ENCODE measurements around the gene TSPAN14.

Gene TSPAN14

DNA sequence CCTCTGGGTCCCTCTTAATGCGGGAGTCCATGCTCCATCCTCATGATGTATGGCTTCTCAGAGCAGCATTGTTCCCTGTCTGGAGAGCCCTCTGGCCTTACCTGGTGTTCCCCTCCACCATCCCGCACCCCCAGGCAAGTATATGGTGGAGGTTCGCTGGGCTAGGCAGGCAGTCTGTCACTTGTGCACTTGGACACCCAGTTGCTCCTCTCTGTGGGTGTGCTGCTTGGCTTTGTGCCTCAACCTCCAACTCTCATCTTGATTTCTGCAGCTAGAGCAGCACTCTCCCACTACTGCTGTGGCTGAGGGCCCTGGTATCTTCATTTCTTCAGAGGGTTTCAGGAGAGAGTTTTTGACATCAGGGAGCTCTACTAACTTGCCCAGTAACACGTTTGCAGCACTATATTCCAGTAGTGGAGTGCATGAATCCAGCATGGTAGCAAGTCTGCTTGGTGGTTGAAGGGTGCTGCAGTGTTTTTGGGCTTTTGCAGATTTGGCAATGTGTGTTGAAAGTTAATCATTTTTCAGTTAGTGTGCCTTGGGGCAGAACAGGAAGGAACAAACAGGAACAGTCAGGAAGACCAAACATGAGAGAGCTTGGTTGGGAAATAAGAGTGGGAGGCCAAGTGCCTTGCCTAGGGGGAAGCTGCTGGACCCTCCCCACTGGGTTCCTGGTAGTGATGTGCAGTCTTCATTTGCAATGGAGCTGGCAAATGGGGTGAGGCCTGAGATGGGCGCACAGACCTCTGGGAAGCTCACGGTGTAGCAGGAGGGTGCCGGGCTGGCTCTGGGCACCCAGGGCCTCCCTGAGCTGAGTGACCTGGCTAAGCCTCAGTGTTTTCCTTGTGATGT lies 37.4 kb downstream of the TSPAN14 start:
- DNase-seq: no peak

DNA sequence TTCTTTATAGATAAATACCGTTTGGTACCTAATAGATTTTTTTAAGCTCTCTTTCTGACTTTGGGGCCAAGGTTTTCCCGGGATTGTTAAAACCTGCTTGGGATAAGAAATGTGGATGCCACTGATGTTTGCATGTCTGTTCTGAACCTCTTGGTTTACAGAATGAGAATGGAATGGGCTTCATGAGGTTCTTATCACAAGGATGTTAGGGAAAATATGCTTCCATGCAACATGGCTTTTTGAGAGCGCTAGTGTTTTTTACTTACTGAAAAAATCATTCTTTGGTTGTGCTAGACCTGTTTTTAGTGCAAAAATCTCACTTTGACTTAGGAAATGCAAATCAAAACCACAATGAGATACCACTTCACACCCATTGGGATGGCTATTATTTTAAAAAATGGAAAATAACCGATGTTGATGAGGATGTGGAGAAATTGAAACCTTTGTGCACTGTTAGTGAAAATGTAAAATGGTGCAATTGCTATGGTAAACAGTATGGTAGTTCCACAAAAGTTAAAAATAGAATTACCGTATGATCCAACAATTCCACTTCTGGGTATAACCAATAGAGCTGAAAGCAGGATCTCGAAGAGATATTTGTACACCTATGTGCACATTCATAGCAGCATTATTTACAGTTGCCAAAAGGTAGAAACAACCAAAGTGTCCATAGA lies 38.9 kb downstream of the TSPAN14 start:
- DNase-seq: no peak

DNA sequence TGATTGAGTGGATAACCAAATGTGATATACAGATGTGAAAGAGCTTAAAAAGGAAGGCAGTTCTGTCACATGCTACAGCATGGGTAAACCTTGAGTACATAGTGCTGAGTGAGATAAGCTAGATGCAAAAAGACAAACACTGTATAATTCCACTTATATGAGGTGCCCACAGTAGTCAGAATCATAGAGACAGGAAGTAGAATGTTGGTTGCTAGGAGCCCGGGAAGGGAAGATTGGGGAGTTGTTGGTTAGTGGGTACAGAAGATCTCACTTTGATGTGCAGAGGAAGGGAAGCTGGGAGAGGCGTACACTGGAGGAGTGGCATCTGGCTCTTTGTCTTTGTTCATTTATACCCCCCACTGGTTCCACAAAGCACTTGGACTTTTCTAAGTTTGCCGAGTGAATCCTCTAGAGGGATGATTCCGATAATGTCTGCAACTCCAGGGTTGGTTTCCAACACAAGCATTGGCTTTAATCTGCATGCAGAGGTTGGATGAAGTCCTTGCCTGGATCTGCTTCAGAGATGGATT lies 39.5 kb downstream of the TSPAN14 start:
- peak; percentile 71 for DNase-seq

DNA sequence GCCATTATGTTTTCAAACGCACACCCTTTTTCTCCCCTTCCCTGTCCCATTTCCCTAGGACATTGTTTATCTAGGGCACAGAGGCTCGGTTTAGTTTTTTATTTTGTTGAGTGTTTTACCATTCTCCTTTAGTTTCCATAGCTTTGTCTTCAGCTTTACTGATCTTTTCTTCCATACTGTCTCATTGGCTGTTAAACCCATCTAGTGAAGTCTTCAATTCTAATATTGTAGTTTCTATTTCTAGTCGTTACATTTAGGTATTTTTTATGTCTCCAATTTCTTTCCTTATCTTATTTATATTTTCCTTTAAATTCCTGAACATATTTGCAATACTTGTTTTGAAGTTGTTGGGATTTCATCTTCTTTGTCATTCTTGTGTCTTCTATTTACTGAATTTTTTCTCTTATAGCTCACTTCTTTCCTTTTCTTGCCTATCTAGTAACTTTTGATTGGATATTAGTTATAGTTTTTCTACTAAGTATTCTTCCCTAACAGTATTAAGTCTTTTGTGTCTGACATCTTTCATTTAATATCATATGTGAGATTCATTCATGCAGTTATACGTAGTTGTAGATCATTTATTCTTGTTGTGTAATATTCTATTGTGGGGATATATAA lies 42.6 kb downstream of the TSPAN14 start:
- no peak for DNase-seq

DNA sequence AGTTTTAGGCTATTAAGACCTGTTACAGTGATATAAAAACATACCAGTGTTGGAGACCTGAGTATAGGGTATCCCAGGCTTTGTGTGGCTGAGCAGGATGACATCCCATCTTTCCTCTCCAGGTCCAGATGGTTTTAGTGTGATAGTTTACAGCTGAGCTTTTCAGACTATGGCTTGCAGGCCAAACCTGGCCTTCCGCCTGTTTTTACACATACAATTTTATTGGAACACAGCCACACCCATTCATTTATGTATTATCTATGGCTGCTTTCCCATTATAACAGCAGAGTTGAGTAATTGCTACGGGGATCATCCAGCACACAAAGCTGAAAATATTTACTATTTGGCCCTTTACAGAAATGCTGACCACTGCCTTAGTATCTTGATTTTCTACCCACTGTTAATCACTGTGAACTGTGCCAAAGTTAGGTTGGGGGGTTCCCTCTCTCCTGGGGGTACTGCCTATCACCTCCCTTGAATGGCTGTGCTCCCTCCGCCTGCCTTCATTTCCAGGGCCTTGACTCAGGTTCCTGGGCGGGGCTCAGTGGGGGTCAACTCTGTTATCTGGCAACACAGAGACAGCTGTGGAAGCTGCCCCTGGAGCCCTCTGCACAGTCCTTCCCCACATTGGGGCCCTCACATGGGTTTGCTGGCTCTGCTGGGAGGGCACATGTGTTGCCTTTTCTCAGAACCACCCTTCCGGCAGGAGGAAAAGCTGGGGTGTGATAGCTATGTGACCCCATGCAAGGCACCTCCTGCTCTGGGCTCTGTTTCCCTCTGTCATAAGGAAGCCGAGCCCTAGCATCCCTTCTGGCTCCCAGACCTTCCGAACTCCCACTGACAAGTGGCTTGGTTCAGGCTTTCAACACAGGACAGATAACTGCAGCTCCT lies 43.3 kb downstream of the TSPAN14 start:
- DNase-seq: peak; percentile 98

DNA sequence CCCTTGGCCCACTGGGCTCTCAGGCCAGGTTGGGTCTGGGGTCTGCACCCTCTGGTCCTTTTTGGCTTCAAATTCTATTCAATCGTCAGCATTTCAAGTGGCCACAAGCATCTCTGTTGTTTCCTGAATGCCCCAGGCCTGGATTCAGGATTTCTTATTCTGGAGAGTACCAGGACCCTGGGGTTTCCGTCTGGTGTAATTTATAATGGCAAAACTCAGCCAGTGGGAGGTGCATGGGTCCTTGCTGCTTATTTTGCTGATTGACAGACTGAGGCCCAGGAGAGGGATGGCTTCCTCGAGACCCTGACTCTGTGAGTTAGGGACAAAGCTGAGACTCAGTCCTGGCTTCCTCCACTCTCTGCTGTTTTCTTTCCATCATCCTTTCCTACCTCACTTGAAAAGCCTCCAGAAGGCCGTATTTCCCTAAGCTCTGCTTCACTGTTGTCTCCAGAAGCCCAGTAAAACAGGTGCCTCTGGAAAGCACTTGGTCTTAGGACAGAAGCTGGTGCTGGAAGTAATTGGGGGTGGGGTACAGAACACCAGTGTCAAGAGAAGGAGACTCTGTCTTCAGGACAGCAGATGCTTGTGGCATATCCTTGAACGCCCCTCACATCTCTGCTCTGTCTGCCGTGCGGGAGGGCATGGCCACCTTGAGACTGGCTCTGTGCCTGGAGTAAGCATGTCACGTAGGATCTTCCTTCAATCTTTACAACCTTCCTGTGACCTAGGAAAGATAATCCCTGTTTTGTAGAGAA lies 44.1 kb downstream of the TSPAN14 start:
- DNase-seq: no peak

DNA sequence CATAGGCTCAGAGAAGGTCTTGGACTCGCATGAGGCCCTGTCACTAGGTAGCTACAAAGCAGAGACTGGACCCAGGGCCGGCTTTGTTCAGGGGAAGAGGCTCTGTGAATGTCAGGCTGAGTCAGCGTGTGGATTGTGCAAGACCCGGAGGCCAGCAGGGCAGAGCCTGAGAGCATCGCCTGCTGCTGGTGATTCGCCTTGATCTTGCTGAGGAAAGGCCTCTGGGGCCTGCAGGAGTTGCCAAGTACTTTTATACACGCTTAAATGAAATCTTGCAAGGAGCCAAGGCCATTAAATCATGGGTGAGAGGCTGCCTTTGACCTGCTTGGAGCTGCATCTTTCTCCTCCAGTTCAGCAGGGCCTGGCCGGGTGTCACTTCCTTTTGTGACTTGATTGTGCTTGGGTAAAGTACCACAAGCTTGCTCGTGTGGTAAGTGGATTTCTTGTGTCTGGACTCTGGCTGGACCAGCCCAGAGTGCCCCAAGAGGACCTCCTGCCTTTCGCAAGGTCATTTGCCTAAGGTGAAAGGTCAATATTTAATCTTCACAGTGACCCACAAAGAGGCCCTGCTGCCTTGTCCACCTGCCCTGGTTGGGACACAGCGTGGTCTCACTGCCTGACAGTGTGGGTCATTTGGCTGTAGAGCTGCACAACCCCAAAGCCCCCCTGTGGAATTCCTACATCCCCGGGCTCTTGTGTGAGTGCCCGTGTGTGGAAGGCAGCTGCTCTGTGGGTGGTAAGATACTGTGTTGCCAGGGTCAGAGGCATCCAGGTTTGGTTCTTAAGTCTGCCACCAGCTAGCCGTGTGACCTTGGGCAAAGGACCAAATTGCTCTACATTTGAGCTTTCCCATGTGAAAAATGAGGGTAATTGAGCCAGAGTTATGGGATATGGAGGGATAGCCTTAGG lies 45.0 kb downstream of the TSPAN14 start:
- peak; percentile 89 for DNase-seq

DNA sequence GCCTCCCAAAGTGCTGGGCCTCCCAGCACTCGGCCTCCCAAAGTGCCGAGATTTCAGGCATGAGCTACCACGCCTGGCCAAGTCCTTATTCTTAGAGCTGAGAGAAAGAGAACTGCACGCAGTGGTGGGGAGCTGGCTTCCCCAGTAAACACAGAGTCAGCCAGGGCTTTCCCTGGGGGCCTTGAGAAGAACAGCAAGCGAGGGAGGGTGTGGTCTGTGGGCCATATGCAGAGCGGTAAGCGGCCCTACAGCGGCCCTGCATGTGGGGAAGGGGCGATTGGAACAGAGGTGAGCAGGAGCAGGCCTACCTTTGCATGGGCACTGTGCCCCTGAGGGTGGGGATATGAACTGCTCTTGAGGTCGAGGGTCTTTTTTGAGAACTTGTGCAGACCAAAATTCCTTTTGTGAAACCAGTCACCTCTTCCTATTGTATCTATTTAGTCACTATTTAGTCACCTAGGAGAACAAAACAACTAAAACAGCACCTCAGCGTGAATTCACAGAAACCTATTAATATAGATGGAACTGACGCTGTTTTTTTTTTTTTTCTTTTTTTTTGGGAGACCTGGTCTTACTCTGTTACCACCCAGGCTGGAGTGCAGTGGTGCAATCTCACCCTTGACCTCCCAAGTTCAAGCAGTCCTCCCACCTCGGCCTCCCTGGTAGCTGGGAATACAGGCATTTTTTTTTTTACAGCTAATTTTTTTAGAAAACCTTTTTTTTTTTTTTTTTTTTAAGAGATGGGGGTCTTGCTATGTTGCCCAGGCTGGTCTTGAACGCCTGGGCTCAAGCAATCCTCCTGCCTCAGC lies 46.7 kb downstream of the TSPAN14 start:
- DNase-seq: peak; percentile 51

DNA sequence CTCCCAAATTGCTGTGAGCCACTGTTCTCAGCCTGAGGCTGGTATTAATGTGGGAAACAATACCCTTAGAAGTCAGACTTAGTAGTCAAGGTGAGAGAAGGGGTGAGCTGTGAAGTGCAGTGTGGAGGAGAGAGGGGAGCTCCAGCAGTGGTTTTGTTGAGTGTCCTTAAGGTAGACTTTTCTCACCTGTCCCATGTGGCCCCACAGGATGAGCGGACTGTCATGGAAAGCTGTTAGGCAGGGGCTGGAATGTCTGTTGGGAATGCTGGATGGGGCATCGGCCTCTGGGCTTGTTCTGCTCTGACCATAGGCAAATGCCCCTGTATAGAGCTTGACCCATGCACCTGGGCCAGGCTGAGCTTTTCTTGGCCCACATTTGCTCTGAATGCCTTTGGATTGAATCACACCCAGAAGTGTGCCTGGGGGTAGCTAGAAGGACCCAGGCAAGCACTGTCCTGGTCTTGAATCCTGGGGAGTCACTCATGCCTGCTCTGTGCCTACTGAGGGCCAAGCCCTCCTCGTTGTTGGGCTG lies 47.3 kb downstream of the TSPAN14 start:
- DNase-seq: no peak

DNA sequence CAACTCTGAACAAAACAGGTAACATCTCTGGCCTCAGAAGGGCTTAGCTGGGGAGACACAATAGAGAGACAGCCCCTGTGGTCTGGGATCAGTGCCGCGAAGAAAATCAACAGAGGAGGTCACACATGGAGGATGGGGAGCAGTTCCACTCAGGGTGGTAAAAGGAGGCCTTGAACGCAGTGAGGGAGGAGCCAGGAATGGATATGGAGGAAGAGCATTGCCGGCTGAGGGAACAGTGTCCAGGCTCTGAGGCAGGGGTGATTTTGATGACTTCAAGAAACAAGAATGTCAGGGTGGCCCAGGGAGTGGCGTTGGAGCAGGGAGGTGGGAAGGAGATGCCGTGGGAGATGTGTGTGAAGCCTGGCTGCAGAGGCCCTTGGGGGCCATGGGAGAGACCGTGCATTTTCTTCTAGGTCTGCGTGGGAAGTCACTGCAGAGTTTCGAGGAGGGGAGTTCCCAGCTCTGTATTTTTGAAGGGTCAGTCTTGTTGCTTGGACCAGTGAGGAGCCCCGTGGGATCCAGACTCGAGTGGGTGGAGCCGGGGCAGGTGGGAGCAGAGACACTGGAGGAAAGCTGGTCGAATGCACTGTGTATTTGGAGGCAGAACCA lies 47.9 kb downstream of the TSPAN14 start:
- no peak for DNase-seq

DNA sequence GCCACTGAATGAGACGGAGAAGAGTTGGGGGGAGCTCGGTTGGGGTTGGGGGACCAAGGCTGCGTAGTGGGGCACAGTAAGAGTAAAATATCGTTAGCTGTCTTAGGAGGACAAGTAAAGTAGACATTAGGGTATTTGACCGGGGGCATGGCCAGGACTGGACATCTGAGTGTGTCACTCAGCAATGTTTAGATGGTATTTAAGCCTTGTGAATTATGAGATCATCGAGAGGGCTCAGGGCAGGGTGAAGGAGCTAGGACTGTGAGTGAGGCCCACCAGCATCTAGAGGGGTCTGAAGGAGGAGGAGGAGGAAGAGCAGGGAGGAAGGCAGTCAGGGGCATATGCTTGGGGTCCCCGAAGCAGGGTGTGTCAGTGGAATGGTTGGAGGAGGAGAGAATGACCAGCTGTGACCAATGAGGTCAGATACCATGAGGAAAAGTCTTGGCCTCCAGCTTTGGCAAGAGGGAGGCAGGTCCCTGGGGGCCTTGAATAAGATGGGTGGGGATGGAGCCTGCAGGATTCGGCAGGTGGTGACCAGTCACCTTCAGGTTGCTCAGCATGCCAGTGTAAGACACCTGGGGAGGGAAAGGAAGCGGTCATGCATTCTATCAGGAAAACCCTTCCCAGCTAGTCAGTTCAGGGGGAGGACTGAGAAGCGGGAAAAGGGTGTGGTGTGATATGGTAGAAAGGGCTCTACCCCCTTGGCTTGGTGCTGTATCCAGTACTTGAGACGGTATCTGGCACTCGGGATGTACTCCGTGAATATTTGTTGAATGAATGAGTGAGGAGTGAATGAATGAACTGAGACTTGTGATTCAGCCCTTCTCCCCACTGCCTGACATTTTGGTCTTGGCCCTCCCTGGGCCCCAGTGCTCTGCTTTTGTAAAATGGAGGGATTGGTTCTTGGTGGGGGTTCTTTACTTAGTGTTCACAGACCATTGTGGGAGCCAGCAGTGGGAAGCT lies 48.8 kb downstream of the TSPAN14 start:
- no peak for DNase-seq

DNA sequence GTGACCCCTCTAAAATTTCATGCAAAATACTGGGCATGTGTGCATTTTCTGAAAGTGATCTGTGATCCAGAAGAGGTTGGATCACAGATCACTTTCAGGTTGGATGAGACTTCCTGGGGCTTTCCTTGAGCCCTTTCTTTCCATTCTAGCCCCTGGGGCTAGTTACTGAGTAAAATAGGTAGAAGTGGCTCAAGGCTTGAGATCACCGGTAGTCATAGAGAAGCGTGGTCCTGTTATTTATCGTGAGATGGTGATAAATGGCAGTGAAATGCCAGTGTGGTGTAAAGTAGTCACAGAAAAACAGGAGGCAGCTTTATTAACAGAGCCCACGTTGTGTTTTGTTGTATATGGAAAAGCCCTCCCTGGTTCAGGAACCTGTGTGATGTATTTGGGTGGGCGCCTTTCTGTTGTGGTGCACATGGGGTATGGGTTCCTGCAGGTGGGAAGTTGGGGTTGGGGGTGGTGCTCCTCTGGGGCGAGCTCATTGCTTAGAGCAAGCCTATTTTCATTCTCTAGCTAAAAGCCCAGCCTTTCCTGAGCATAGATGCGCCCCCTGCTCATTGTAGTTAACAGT lies 49.6 kb downstream of the TSPAN14 start:
- DNase-seq: no peak

DNA sequence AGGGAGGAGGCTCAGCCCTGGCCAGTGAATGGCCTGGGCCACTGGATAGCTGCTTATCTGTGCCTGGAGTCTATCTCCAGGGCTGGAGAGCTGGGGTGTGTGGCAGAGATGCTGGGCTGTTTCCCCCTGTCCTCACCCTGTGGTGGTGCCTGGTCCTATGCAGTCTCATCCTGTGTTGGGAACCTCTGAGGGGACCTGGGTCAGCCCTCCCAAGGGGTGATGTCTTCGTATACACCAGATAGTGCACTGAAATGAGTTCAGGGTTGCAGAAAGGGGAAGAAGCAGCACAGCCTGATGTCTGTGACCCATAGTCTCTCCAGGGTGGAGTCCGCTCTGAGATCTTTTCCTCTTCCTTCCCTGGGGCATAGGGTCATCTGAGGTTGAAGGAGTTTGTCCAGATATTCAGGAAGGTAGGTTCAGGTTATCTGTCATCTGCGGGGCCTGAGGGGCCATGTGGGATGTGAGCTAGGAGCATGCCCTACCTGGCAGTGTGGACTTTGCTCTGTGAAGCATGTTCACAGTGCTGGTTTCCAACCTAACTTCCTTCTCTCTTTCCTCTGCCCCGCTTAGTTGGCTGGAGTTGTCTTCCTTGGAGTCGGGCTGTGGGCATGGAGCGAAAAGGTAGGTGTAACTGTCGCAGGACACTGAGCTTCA lies 50.2 kb downstream of the TSPAN14 start:
- peak; percentile 93 for DNase-seq

DNA sequence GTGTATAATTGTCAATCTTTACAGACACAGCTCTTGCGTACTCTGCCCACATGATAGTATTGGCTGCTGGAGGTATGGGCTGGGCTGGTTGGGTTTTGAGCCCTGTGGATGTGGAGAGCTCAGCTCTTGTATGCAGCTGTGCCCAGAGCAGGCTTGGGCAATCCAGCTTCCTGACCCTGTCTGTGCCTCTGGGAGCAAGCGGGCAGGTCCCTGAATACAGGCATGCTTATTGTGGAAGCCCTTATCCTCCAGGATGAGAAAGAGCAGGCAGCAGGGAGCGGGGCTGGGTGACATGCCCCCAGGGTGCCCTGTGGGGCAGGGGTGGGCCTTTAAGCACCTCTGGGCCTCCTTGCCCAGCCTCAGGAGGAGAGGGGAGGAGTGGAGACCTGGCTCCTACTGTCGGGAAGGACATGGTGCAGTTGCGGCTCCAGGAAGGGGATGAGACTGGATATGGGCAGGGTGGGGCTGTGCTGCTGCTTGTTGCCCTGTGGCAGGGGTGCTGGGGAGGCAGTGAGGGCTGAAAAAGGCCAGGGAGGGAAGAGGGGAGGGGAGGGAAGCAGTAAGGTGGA lies 50.9 kb downstream of the TSPAN14 start:
- no peak for DNase-seq

DNA sequence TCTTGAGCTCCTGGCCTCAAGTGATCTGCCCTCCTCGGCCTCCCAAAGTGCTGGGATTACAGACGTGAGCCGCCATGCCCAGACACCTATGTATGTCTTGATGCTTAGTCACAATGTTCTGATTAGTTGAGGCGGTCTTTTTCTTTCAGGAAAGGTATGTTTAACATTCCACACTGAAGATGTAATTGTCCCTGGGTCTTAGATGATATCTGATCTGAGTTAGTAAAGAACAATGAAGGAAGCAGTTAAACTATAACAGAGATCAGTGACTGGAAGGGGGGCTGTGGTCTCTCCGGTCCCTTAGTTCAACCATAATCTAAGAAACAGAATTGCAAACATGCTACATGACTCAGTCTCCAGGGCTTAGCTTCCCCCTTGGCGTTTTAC lies 52.1 kb downstream of the TSPAN14 start:
- no peak for DNase-seq

DNA sequence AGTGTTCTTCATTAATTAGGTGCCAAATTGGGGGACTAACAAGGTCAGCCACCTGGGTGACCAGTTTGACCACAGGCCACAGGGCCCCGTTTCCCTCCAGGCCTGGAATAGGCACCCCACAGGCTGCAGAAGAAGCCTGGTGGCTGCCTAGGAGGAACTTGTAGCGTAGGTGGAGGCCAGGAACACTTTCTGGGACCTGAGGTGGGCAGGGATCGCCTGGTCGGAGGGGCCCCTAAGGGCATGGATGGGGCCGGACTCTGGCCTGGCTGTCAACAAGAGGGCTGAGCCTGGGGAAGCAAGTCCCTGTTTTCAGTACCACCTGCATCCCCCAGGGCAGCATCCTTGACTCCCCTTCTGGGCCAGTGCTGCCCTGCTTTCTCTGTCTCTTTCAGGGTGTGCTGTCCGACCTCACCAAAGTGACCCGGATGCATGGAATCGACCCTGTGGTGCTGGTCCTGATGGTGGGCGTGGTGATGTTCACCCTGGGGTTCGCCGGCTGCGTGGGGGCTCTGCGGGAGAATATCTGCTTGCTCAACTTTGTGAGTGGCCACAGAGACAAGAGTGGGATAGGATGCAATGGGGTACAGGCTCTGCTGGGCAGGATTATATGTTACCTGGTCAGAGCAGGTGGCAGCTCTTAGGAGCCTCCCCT lies 52.9 kb downstream of the TSPAN14 start:
- no peak for DNase-seq

Measured in hematopoietic multipotent progenitor cell treated with erythropoietin and hydrocortisone succinate and interleukin-3 and kit ligand, for 6 days (in vitro differentiated cells).